ENCODE measurements around the gene GARNL3.

The GARNL3 gene

GRCh38 chr9:127241354-127241753 lies 23.2 kb upstream of the GARNL3 start:
- DNase-seq = no peak

GRCh38 chr9:127244609-127245601 lies 19.7 kb upstream of the GARNL3 start:
- DNase-seq = peak; percentile 93

- no peak for DNase-seq
Observed at GRCh38 chr9:127245637-127246164, 18.9 kb upstream of the GARNL3 start.

- DNase-seq = no peak
Observed at GRCh38 chr9:127248241-127248640, 16.3 kb upstream of the GARNL3 start.

- no peak for DNase-seq
Observed at GRCh38 chr9:127249877-127250276, 14.7 kb upstream of the GARNL3 start.

GRCh38 chr9:127250896-127251391 lies 13.6 kb upstream of the GARNL3 start:
- DNase-seq = no peak

- DNase-seq = no peak
Observed at GRCh38 chr9:127252410-127253318, 11.9 kb upstream of the GARNL3 start.

- no peak for DNase-seq
Observed at GRCh38 chr9:127253446-127253845, 11.1 kb upstream of the GARNL3 start.

GRCh38 chr9:127255692-127256091 lies 8.9 kb upstream of the GARNL3 start:
- no peak for DNase-seq

- DNase-seq = no peak
Observed at GRCh38 chr9:127256324-127256723, 8.2 kb upstream of the GARNL3 start.

GRCh38 chr9:127258606-127259471 lies 5.7 kb upstream of the GARNL3 start:
- DNase-seq = no peak

- no peak for DNase-seq
Observed at GRCh38 chr9:127262602-127263001, 2.0 kb upstream of the GARNL3 start.

GRCh38 chr9:127263237-127263636 lies 1.3 kb upstream of the GARNL3 start:
- DNase-seq = no peak

- no peak for DNase-seq
Observed at GRCh38 chr9:127263664-127264063, 910 bp upstream of the GARNL3 start.

- no peak for DNase-seq
Observed at GRCh38 chr9:127267793-127268525, 3.4 kb downstream of the GARNL3 start.

GRCh38 chr9:127269449-127269848 lies 4.9 kb downstream of the GARNL3 start:
- no peak for DNase-seq

- DNase-seq = no peak
Observed at GRCh38 chr9:127273326-127273725, 8.8 kb downstream of the GARNL3 start.

GRCh38 chr9:127277099-127277498 lies 12.5 kb downstream of the GARNL3 start:
- DNase-seq = no peak

GRCh38 chr9:127277770-127278169 lies 13.2 kb downstream of the GARNL3 start:
- no peak for DNase-seq

- no peak for DNase-seq
Observed at GRCh38 chr9:127278372-127278771, 13.8 kb downstream of the GARNL3 start.

GRCh38 chr9:127279717-127280285 lies 15.2 kb downstream of the GARNL3 start:
- DNase-seq = no peak

All from NCI-H2107 (cell line).